ENCODE measurements around the gene MED17.

Gene MED17

GRCh38 chr11:93801366-93801765, 17.3 kb downstream of the MED17 start:
- DNase-seq (ENCODE audit: low read depth, low spot score) = no peak
- POLR2A ChIA-PET = no interaction called here
- H3K4me3 ChIP-seq (ENCODE audit: low read depth, low read length) = no peak overlapping the region
- no peak for TF ChIP-seq CTCF (IDR thresholded peaks at IDR 0.05; ENCODE audit: insufficient read depth, low read length, missing control alignments)
- CTCF ChIA-PET = interaction anchor here (0.8 kb wide), 1 partner anchor 120 kb away, joined by 3 read pairs; no protein-coding TSS in a partner anchor

- DNase-seq (ENCODE audit: low read depth, low spot score) = no peak
- no peak for TF ChIP-seq CTCF (IDR thresholded peaks at IDR 0.05; ENCODE audit: insufficient read depth, low read length, missing control alignments)
- H3K4me3 ChIP-seq (ENCODE audit: low read depth, low read length) = no peak overlapping the region
- ChIA-PET POLR2A (no interaction called here), CTCF (no interaction called here)
Observed at GRCh38 chr11:93804879-93805278, 20.8 kb downstream of the MED17 start.

- CTCF ChIA-PET = interaction anchor here (0.9 to 1.7 kb wide), 3 partner anchors 10 to 32 kb away, joined by 3 to 5 read pairs (median 4); partner anchors contain the start of gene MED17
- H3K4me3 ChIP-seq (ENCODE audit: low read depth, low read length) = no peak overlapping the region
- no peak for DNase-seq (ENCODE audit: low read depth, low spot score)
- no peak for TF ChIP-seq CTCF (IDR thresholded peaks at IDR 0.05; ENCODE audit: insufficient read depth, low read length, missing control alignments)
- POLR2A ChIA-PET = no interaction called here
Observed at GRCh38 chr11:93807980-93808379, 23.9 kb downstream of the MED17 start.

- TF ChIP-seq CTCF (IDR thresholded peaks at IDR 0.05; ENCODE audit: insufficient read depth, low read length, missing control alignments) = no peak
- no peak for DNase-seq (ENCODE audit: low read depth, low spot score)
- CTCF ChIA-PET = interaction anchor here (1.2 kb wide), 1 partner anchor 19 kb away, joined by 3 read pairs; no protein-coding TSS in a partner anchor
- H3K4me3 ChIP-seq (ENCODE audit: low read depth, low read length) = no peak overlapping the region
- POLR2A ChIA-PET = no interaction called here
Observed at GRCh38 chr11:93813974-93814373, 29.9 kb downstream of the MED17 start.

- H3K4me3 ChIP-seq (ENCODE audit: low read depth, low read length) = no peak overlapping the region
- ChIA-PET POLR2A (interaction anchor here (0.7 kb wide), 1 partner anchor 712 kb away, joined by 3 read pairs; no protein-coding TSS in a partner anchor), CTCF (interaction anchor here (1.2 kb wide), 1 partner anchor 20 kb away, joined by 3 read pairs; no protein-coding TSS in a partner anchor)
- DNase-seq (ENCODE audit: low read depth, low spot score) = no peak
- TF ChIP-seq CTCF (IDR thresholded peaks at IDR 0.05; ENCODE audit: insufficient read depth, low read length, missing control alignments) = no peak
Observed at GRCh38 chr11:93814966-93815633, 31.0 kb downstream of the MED17 start.

GRCh38 chr11:93817426-93818348, 33.6 kb downstream of the MED17 start:
- POLR2A ChIA-PET = interaction anchor here (0.8 kb wide), 1 partner anchor 12 kb away, joined by 4 read pairs; no protein-coding TSS in a partner anchor
- no peak for TF ChIP-seq CTCF (IDR thresholded peaks at IDR 0.05; ENCODE audit: insufficient read depth, low read length, missing control alignments)
- CTCF ChIA-PET = interaction anchor here (0.9 to 1.2 kb wide), 2 partner anchors 10 to 13 kb away, joined by 3 to 4 read pairs; no protein-coding TSS in a partner anchor
- H3K4me3 ChIP-seq (ENCODE audit: low read depth, low read length) = no peak overlapping the region
- no peak for DNase-seq (ENCODE audit: low read depth, low spot score)
